Mucosa of rectum (tissue), 2 donors: Measurements from ENCODE around the gene BTBD17.

Experiments used
- H3K27ac ChIP-seq, 2 donors: one replicate each; pipeline ENCODE4 v1.7.0; 2013; ENCODE audit warnings: inconsistent platforms in 2 of 2, low read depth in 2 of 2, low read length in 2 of 2
- H3K27me3 ChIP-seq, 2 donors: one replicate each; pipeline ENCODE4 v1.7.0; 2013; ENCODE audit warnings: low read length in 2 of 2; ENCODE audit not compliant: control insufficient read depth in 2 of 2, insufficient read depth in 2 of 2
- H3K36me3 ChIP-seq, 2 donors: one replicate each; pipeline ENCODE4 v1.7.0; 2013; ENCODE audit warnings: low read length in 2 of 2; ENCODE audit not compliant: control insufficient read depth in 2 of 2, insufficient read depth in 2 of 2
- H3K4me1 ChIP-seq, 2 donors: one replicate each; pipeline ENCODE4 v1.7.0; 2013; ENCODE audit warnings: low read length in 2 of 2, mild to moderate bottlenecking in 1 of 2; ENCODE audit not compliant: control insufficient read depth in 2 of 2, insufficient read depth in 2 of 2
- H3K4me3 ChIP-seq, 2 donors: one replicate each; pipeline ENCODE4 v1.7.0; 2013; ENCODE audit warnings: low read length in 2 of 2
- H3K9ac ChIP-seq, 2 donors: one replicate each; pipeline ENCODE4 v1.7.0; 2013; ENCODE audit warnings: low read length in 2 of 2, low read depth in 1 of 2, mild to moderate bottlenecking in 1 of 2
- H3K9me3 ChIP-seq, 2 donors: one replicate each; pipeline ENCODE4 v1.7.0; 2013; ENCODE audit warnings: low read length in 2 of 2; ENCODE audit not compliant: control insufficient read depth in 2 of 2
- donor health status: healthy.
- donor health status: Normal muscosa, but diverticular disease.

Gene BTBD17

GRCh38 chr17:74396567-74396966, 34.9 kb upstream of the BTBD17 start:
- Histone ChIP-seq H3K4me1 (peaks cover 0 to 12% of the 10 kb centered on the region in 2 donors), H3K27me3 (no peaks in the 10 kb centered on the region), H3K27ac (no peak overlapping the region), H3K9me3 (no peaks in the 10 kb centered on the region), H3K4me3 (no peak overlapping the region), H3K9ac (no peak overlapping the region), H3K36me3 (no peaks in the 10 kb centered on the region)

GRCh38 chr17:74394977-74395376, 33.3 kb upstream of the BTBD17 start:
- no peaks in the 10 kb centered on the region for H3K36me3 ChIP-seq
- H3K27me3 ChIP-seq = no peaks in the 10 kb centered on the region
- H3K9ac ChIP-seq = peak overlapping the region in 1 of 2 donors; percentile 39
- no peak overlapping the region for H3K4me3 ChIP-seq
- H3K9me3 ChIP-seq = no peaks in the 10 kb centered on the region
- H3K4me1 ChIP-seq = peaks cover 0 to 12% of the 10 kb centered on the region in 2 donors
- H3K27ac ChIP-seq = peak overlapping the region; percentile 24 to 53

DNA sequence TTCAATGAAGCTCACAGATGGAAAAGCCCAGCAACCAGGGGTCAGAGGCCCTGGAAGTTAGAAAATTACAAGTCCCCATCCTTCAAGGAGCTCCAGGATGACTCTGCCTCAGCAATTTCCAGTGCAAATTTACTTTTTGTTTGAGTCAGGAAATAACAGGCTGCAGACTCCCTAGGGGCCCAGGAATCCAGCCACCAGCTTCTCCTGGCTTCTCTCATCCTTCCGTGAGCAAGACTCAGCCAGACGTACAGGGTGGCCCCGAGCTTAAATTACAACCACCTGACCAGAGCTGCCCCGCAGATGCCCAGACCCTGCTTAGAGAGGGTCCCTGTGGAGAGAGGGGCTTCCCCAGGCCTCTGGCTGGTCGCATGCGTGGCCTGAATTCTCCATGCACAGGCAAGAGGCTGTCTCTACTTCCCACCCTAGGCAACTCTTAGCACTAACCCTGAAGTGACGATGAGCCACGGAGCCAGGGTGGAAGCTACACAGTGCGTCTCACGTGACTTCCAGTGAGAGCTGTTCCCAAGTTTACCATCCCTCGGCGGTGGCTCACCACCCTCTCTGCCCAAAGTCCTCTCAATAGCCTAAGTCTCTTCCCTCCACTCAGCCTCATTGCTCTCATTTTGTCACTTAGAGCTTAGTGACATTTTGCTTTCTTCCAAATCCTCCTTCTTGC, 32.7 kb upstream of the BTBD17 start:
- no peaks in the 10 kb centered on the region for H3K36me3 ChIP-seq
- H3K9me3 ChIP-seq = no peaks in the 10 kb centered on the region
- H3K27ac ChIP-seq = peak overlapping the region; percentile 24 to 53
- no peaks in the 10 kb centered on the region for H3K27me3 ChIP-seq
- peak overlapping the region in 1 of 2 donors; percentile 39 for H3K9ac ChIP-seq
- no peak overlapping the region for H3K4me3 ChIP-seq
- peaks cover 0 to 12% of the 10 kb centered on the region in 2 donors for H3K4me1 ChIP-seq

GRCh38 chr17:74393346-74393942, 31.8 kb upstream of the BTBD17 start:
- H3K9ac ChIP-seq = no peak overlapping the region

DNA sequence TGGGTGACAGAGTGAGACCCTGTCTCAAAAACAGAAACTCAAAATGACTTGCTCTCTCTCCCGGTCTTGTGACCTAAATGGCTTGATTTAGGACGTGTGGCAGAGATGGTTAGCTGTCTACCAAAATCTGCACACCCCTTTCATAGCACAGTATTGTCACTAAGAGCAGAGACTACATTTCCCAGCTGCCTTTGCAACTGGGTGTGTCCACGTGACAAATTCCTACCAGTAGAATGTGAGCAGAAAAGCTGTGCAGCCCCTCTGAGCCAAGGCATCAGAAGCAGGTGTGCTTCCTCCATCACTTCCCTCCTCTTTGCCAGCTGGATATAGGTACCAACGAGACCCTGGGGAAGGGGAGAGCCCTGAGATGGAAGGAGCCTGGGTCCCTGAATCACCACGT, 31.2 kb upstream of the BTBD17 start:
- Histone ChIP-seq H3K4me1 (peaks cover 2 to 14% of the 10 kb centered on the region in 2 donors), H3K27me3 (no peaks in the 10 kb centered on the region), H3K9ac (no peak overlapping the region), H3K36me3 (no peaks in the 10 kb centered on the region), H3K27ac (no peak overlapping the region), H3K9me3 (no peaks in the 10 kb centered on the region), H3K4me3 (no peak overlapping the region)

More at GRCh38 chr17:74393346-74393942, 31.8 kb upstream of the BTBD17 start:
- Histone ChIP-seq H3K27ac (no peak overlapping the region), H3K36me3 (no peaks in the 10 kb centered on the region), H3K27me3 (no peaks in the 10 kb centered on the region), H3K9me3 (no peaks in the 10 kb centered on the region), H3K4me3 (no peak overlapping the region), H3K4me1 (peaks cover 0 to 12% of the 10 kb centered on the region in 2 donors)

DNA sequence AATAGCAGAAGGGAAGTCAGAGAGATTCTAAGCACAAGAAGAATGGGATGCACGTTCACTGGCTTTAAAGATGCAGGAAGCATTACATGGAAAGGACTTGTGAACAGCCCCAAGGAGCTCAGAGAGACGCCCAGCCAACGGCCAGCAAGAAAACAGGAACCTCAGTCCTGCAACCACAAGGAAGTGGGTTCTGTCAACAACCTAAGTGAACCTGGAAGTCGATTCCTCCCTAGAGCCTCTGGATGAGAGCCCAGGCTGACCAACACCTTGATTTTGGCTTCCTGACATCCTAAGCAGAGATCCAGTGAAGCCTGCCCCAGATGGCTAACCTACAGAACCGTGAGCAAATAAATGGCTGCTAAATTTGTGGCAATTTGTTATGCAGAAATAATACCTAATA, 30.1 kb upstream of the BTBD17 start:
- Histone ChIP-seq H3K9ac (no peak overlapping the region), H3K9me3 (no peaks in the 10 kb centered on the region), H3K27me3 (no peaks in the 10 kb centered on the region), H3K4me3 (no peak overlapping the region), H3K36me3 (no peaks in the 10 kb centered on the region), H3K27ac (no peak overlapping the region), H3K4me1 (peaks cover 8 to 22% of the 10 kb centered on the region in 2 donors)

DNA sequence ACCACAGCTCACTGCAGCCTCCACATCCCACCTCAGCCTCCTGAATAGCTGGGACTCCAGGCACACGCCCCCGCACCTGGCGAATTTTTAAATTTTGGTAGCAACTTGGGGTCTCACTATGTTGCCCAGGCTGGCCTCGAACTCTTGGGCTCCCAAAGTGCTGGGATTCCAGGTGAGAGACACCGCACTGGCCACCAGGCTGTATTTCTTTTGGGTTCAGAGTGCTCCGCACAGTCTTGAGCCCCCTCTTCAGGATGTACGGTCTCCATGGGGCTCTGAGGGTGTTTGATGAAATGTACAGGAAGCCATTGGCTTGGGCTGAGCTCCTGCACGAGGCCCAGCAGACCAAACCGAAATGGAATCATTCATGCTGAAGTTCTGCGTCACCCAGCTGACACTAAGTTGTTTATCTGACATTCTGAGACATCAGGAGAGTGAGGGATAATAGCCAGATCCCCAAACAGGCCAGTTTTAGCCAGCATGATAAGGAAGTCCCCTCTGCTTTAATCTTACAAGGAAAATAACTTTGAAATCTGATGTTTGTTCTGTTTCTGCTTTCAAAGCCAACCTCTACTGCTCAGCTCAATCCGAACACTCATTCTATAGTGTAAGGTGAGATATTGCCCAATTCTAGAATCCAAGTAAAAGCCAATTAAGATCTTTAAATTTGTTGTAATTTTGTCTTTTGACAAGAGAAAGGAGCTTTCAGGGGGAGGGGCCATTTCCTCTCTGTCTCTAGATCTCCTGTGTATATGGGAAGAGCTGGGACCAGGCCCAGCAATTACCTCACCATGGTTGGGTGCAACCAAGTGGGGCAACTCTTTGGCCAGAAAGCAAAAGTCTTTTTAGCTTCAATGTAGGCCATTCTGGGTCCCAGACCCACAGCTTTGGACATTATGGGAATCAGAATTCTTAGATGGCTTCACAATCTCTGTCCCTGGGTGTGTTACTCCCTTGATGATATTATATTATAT, 29.3 kb upstream of the BTBD17 start:
- H3K27ac ChIP-seq = no peak overlapping the region
- no peaks in the 10 kb centered on the region for H3K36me3 ChIP-seq
- H3K4me3 ChIP-seq = no peak overlapping the region
- H3K9me3 ChIP-seq = no peaks in the 10 kb centered on the region
- no peak overlapping the region for H3K9ac ChIP-seq
- no peaks in the 10 kb centered on the region for H3K27me3 ChIP-seq
- peaks cover 8 to 22% of the 10 kb centered on the region in 2 donors for H3K4me1 ChIP-seq

DNA sequence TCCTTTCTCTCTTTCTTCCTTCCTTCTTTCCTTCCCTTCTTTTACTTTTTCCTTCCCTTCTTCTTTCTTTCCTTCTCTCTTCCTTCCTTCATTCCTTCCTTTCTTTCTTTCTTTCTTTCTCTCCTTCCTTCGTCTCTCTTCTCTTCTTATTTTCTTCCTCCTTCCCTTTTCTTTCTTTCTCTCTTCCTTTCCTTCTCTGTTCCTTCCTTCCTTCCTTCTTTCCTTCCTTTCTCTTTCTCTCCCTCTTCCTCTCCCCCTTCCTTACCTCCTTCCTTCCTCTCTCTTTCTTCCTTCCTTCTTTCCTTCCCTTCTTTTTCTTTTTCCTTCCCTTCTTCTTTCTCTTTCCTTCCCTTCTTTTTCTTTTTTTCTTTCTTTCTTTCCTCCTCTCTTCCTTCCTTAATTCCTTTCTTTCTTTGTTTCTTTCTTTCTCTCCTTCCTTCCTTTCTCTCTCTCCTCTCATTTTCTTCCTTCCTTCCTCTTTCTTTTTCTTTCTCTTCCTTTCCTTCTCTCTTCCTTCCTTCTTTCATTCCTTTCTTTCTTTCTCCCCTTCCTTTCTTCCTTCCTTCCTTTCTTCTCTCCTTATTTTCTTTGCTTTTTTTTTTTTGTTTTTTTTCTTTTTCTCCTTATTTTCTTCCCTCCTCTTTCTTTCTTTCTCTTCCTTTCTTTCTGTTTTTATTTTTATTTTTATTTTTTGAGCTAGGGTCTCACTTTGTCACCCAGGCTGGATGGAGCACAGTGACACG, 28.4 kb upstream of the BTBD17 start:
- no peak overlapping the region for H3K27ac ChIP-seq

DNA sequence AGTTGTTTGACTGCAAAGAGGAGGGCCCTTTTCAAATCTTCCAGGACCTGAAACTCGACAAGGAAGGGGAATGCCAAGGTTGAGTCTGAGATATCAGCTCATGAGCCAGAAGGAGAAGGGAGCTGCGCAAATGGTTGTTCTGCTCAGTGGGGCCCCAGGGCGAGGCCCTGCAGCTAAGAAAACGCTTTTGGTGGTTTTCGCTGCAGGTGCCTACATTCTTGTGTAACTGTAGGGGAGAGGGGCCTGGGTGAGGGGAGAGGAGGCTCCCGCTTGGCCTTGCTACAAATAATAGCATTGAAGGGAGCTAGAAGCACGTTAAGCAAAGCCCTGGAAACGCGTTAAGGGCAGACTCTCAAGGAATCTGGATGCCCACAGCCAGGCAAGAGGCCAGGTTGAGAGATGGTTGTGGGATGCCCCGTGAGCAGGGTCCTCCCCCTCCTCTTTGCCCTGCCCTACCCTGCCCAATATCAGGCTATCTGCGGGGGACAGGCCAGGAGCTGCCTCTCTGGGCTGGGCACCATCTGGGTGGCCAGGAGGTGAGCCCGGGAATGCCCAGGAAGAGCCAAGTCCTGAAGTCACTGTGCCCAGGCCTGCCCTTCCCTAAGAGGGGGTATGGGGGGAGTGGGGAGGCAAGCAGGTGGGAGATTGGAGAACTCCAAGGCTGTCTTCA, 27.6 kb upstream of the BTBD17 start:
- Histone ChIP-seq H3K9ac (no peak overlapping the region), H3K36me3 (no peaks in the 10 kb centered on the region), H3K4me3 (no peak overlapping the region), H3K9me3 (no peaks in the 10 kb centered on the region), H3K27me3 (no peaks in the 10 kb centered on the region), H3K27ac (no peak overlapping the region), H3K4me1 (peaks cover 8 to 10% of the 10 kb centered on the region in 2 donors)

More for the DNA sequence above, 28.4 kb upstream of the BTBD17 start:
- H3K36me3 ChIP-seq = no peaks in the 10 kb centered on the region
- H3K9ac ChIP-seq = no peak overlapping the region
- no peak overlapping the region for H3K4me3 ChIP-seq
- no peaks in the 10 kb centered on the region for H3K9me3 ChIP-seq
- peaks cover 8 to 16% of the 10 kb centered on the region in 2 donors for H3K4me1 ChIP-seq
- H3K27me3 ChIP-seq = no peaks in the 10 kb centered on the region
